ENCODE results near the gene SKA1. TPM values are rescaled to one million over a fixed set of nuclear protein-coding genes. Genes with fewer than 3 reads are reported as not detected.
"Not testable (repeated sequence)": the region's sequence is repeated elsewhere in the genome, so short reads cannot be mapped to it uniquely, and the experiment has no call there.

Gene SKA1
- total RNA-seq, 4 donors from 2014 or later, result 0.13 to 0.77 TPM; not detected in 2

DNA sequence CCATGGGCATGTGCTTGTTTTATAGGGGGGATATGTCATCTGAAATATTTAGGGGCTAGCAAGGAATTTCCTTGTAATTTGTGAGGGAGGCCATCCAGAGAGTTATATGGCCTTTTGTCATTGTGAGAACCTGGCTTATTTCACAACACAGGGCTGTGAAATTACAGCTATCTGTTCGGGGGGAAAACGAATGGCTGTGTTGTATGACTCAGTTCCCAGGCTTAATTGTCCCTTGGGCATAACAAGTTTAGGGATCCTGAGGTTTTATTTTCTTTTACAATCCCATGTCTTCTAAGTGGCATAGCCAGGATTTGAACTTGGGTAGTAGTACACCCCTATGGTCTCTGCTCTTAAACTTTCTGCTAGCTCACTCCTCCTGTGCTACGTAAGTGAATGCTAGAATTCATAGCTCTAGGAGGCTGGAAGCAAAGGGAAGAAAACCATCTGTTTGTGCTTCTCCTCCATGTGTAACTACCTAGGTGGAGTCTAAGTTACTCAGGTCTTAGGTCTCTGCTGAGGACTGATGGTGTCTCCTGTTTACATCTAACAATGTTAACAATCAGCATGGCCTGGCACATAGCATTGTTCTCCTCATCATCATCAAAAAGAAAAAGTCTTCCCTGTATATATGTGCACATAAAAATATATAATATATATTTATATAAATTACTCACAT is 53.8 kb downstream of the SKA1 start:
- no peak for ATAC-seq
- Histone ChIP-seq H3K27ac (no peak overlapping the region), H3K9me3 (peaks cover 0 to 3% (median 0%) of the 10 kb centered on the region in 3 donors), H3K4me3 (no peak overlapping the region), H3K36me3 (no peaks in the 10 kb centered on the region), H3K4me1 (no peaks in the 10 kb centered on the region), H3K27me3 (no peaks in the 10 kb centered on the region)
- WGBS, 2 donors (ENCODE audit: low coverage in 1 of 2), result 71 to 74% methylated on average over 3 of the region's 3 CpGs
- TF ChIP-seq, protein P1, sequence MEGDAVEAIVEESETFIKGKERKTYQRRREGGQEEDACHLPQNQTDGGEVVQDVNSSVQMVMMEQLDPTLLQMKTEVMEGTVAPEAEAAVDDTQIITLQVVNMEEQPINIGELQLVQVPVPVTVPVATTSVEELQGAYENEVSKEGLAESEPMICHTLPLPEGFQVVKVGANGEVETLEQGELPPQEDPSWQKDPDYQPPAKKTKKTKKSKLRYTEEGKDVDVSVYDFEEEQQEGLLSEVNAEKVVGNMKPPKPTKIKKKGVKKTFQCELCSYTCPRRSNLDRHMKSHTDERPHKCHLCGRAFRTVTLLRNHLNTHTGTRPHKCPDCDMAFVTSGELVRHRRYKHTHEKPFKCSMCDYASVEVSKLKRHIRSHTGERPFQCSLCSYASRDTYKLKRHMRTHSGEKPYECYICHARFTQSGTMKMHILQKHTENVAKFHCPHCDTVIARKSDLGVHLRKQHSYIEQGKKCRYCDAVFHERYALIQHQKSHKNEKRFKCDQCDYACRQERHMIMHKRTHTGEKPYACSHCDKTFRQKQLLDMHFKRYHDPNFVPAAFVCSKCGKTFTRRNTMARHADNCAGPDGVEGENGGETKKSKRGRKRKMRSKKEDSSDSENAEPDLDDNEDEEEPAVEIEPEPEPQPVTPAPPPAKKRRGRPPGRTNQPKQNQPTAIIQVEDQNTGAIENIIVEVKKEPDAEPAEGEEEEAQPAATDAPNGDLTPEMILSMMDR (IDR thresholded peaks at IDR 0.05), result no peak
- no peak for TF ChIP-seq POLR2A (IDR thresholded peaks at IDR 0.05)
- TF ChIP-seq POLR2AphosphoS5 (IDR thresholded peaks at IDR 0.05), result no peak
- no peak for TF ChIP-seq EP300 (IDR thresholded peaks at IDR 0.05)

DNA sequence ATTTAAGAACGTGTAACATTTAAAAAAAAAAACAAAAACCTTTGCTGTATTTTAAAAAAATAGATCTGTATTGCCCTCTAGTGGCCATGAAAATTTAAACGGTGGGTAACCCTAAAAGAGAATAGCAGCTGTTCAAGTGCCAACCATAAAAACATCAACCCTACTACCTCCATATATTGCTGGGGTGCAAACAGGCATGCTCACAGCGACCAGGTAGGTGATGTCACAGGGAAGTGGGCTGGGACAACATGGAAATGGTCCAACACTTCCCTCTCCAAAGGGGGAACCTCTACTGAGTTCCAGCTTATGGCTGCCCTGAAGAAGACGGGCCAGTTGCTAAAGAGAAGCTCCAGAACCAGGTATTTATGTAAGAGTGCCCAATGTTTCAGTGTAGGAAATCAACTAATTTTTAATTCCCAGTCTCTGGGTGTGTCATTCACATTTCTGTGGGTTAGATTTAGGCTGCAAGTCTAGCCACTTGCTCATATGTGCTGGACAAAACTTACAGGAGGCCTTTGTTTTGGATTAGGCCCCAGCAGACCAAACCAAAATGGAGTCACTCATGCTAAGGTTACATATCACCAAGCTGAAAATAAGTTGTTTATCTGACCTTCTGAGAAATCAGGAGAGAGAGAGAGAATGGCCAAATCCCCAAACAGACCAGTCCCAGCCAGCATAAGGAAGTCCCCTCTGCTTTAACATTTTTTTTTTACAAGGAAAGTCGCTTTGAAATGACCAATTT is 54.5 kb downstream of the SKA1 start:
- WGBS, 2 donors (ENCODE audit: low coverage in 1 of 2), result 30 to 43% methylated on average over 4 to 5 of the region's 5 CpGs
- TF ChIP-seq, protein P1 (IDR thresholded peaks at IDR 0.05), result peak; percentile 10 to 47 (median 27)
- TF ChIP-seq POLR2A (IDR thresholded peaks at IDR 0.05) (no peak), POLR2AphosphoS5 (IDR thresholded peaks at IDR 0.05) (no peak)
- Histone ChIP-seq H3K9me3 (peaks cover 0 to 3% (median 0%) of the 10 kb centered on the region in 3 donors), H3K36me3 (no peaks in the 10 kb centered on the region), H3K27ac (no peak overlapping the region), H3K27me3 (no peaks in the 10 kb centered on the region), H3K4me3 (no peak overlapping the region), H3K4me1 (no peaks in the 10 kb centered on the region)
- ATAC-seq, result no peak

DNA sequence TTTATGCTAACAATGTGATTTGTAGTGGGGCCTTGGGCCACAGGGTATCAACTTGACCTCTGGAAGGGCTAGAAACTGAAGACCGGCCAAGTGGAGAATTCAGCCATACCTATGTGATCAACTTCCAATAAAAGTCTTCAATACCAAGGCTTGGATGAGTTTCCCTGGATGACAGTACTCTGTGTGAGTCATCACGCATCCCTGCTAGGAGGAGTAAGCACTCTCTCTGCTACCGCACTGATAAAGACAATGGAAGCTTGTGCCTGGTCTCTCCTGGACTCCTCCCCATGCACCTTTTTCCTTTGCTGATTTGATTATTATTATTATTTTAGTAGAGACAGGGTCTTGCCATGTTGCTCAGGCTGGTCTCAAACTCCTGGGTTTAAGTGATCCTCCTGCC is 58.1 kb downstream of the SKA1 start:
- no peaks in the 10 kb centered on the region for H3K36me3 ChIP-seq
- H3K27ac ChIP-seq, result no peak overlapping the region
- 83 to 85% methylated on average over 1 to 3 of the region's 3 CpGs for WGBS, 2 donors (ENCODE audit: low coverage in 1 of 2)
- H3K4me3 ChIP-seq, result no peak overlapping the region
- H3K4me1 ChIP-seq, result no peaks in the 10 kb centered on the region
- no peaks in the 10 kb centered on the region for H3K9me3 ChIP-seq
- ATAC-seq, result no peak
- H3K27me3 ChIP-seq, result no peaks in the 10 kb centered on the region
- TF ChIP-seq, protein P1 (IDR thresholded peaks at IDR 0.05), result no peak
- TF ChIP-seq EP300 (IDR thresholded peaks at IDR 0.05), result no peak
- no peak for TF ChIP-seq POLR2AphosphoS5 (IDR thresholded peaks at IDR 0.05)
- no peak for TF ChIP-seq POLR2A (IDR thresholded peaks at IDR 0.05)

DNA sequence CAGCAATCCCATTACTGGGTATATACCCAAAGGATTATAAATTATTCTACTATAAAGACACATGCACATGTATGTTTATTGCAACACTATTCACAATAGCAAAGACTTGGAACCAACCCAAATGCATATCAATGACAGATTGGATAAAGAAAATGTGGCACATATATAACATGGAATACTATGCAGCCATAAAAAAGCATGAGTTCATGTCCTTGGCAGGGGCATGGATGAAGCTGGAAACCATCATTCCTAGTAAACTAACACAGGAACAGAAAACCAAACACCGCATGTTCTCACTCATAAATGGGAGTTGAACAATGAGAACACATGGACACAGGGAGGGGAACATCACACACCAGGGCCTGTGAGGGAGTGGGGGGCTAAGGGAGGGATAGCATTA is 61.9 kb downstream of the SKA1 start:
- not testable (repeated sequence) for H3K27ac ChIP-seq, H3K36me3 ChIP-seq, ATAC-seq, H3K9me3 ChIP-seq, H3K4me1 ChIP-seq, H3K27me3 ChIP-seq, H3K4me3 ChIP-seq
- WGBS, 2 donors (ENCODE audit: low coverage in 1 of 2), result 80 to 100% methylated on average over 1 of the region's 1 CpG

DNA sequence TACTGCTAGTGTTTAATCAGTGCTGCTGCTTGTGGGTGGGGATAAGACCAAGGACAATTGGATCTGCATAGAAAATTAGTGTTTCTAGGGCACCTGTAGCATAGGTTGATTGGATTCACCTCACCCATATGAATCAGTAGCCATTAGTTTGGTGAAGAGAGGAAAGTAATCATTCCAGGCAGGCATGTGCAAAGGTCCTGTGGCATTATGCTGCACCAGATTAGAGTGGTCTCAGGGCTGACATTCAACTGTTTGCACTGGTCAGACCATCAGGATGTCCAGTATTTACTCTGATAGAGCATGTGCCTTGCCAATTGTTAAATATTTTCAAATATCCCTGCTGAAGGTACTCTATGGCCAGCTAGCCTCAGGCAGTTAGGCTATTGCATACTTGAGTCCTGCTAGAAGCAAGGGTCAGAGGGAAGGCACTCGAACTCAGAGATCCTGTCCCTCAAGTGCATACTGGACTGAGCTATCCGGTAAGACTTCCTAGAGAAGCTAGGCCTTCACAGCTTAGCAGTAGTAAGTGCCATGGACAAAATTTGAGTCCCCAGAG is 64.7 kb downstream of the SKA1 start:
- no peak overlapping the region for H3K4me3 ChIP-seq
- WGBS, 2 donors (ENCODE audit: low coverage in 1 of 2), result 70 to 100% methylated on average over 1 to 2 of the region's 2 CpGs
- no peaks in the 10 kb centered on the region for H3K4me1 ChIP-seq
- no peaks in the 10 kb centered on the region for H3K27me3 ChIP-seq
- H3K27ac ChIP-seq, result no peak overlapping the region
- TF ChIP-seq POLR2A (IDR thresholded peaks at IDR 0.05) (no peak), POLR2AphosphoS5 (IDR thresholded peaks at IDR 0.05) (no peak), EP300 (IDR thresholded peaks at IDR 0.05) (no peak)
- TF ChIP-seq, protein P1 (IDR thresholded peaks at IDR 0.05), result no peak
- no peak for ATAC-seq
- H3K36me3 ChIP-seq, result no peaks in the 10 kb centered on the region
- no peaks in the 10 kb centered on the region for H3K9me3 ChIP-seq

All from gastroesophageal sphincter (tissue), 4 donors.